SKM-1 treated with dmso at 0.1 percent for 144 hours (cell line): ENCODE results near the gene DLEC1.
"Not testable (repeated sequence)": the region's sequence is repeated elsewhere in the genome, so short reads cannot be mapped to it uniquely, and the experiment has no call there.

Source experiments
- DNase-seq: peaks from one replicate; lab custom pipeline; 2025; ENCODE audit not compliant: unreplicated experiment; lab: John Stamatoyannopoulos, UW

DLEC1 gene

DNA sequence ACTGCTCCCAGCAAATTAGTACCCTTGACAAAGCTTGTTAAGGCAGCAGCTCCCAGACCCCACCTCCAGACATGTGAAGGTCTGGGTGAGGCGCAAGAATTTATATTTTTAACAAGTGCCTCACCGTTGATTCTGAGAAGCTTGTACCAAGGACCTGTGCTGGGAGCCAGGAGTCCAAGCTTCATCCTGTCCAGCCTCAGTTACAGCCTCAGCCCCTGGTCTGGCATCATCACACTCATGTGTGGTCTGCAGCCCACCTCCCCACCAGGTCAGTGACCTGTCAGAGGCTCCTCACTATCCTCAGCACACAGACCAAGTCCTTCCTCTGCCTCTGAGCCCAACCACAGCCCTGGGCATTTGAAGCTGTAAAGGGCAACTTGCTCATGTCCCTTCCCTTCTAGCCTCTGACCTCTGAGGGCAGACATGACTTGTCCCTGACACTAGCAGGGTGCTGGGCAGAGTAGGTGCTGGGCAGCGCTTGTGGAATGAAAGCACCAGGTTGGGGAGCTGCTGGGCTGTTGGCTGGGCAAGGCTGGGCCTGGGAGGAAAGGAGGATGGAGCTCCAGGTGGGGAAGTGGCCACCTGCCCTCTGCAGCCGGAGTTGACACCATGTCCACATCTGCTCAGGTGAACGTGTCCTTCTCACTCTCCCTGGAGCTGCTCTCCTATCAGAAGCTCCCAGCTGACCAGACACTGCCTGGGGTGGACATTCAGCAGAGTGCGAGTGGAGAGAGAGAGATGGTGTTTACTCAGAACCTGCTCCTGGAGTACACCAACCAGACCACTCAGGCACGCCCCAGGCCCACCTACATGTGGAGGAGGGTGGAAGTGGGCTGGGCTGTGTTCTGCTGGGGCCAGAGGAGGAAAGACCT is 81.0 kb downstream of the DLEC1 start:
- no peak for DNase-seq

DNA sequence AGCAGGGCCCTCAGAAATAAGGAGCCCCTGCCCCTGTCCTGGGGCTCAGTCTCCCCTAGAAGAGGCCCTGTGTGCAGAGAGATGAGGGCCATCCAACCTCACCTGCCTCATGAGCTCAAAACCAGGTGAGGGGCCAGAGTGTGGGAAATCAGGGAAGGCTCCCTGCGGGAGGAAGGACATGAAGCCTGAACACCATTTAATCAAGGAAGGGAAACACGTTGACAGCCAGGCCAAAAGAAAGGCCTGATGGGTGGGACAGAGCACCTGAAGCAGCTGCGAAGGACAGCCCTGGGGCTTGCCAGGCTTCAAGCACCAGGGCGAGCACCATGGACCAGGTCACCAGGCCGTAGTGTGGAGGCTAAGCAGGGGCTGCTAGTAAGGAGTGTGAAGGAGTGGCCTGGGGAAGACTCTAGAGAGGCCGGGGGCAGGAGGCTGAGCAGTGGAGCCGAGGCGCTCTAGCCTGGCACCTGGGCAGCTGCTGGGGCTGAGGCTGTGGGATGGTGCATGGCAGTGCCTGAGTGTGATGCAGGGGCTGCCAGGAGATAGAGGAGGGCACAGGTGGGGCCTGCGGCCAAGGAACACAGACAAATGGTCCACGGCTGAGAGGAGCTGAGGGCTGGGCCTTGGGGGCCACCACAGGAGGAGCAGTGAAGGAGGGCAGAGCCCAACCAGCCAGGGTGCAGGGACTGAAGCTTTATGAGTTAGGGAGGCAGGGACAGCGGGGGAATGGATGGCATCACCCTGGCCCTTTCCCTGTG is 81.9 kb downstream of the DLEC1 start:
- no peak for DNase-seq

DNA sequence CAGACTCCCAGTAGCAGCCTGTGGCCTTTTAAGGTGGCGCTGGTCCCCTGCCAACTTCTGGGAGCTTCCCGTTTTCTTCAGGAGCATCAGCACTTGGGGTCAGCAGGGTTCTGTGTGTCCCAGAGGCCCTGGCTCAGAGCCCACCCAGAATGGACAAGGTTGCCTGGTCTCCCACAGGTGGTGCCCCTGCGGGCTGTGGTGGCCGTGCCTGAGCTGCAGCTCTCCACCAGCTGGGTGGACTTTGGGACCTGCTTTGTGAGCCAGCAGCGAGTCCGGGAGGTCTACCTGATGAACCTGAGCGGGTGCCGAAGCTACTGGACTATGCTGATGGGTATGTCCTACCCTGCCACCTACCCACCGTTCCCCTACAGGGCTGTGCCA is 82.4 kb downstream of the DLEC1 start:
- no peak for DNase-seq

DNA sequence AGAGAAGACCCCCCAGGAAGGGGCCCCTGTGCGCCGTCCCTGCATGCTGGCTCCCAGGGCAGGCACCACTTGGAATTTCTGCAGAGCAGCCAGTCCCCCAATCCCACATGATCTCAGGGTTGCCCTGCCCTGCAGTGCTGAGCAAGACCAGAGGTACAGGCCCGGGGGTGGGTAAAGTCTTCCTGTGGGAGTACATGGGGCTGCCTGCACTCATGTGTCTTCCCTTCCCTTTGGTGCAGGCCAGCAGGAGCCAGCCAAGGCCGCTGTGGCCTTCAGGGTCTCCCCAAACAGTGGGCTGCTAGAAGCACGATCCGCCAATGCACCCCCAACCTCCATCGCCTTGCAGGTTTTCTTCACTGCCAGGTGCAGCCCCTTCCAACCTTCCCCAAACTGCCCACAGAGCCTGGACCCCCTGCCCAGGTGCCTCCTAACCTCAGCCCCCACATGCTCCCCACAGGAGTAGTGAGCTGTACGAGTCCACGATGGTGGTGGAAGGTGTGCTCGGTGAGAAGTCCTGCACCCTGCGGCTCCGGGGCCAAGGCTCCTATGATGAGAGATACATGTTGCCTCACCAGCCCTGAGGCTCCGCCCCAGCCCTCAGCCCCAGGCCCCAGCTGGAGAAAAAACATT is 82.9 kb downstream of the DLEC1 start:
- DNase-seq, result no peak

DNA sequence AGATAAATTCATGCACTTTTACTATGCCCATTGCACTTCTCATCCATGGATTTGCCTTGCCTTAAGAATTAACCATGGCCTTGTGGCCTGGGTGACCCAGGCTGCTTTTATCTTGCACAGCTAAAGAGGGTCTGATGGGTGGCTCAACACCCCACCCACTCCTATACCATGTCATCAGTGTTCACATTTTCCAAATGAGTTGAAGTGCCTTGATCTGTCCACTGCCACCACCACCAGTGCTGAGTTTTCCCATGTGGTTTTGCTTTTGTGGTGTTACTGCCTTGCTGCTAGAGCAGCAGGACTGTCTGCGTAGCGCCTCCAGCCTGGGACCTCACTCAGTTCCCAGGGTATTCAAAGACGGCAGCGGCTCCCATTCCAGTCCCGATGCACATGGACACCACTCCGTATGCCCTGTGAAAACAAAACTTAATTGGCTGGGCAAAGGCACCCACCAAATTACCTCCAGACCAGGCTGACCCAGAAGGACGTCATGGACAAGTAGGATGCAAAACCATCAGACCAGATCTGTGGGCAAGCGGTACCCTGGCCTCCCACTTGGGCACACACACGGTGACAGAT is 83.8 kb downstream of the DLEC1 start:
- DNase-seq, result no peak

DNA sequence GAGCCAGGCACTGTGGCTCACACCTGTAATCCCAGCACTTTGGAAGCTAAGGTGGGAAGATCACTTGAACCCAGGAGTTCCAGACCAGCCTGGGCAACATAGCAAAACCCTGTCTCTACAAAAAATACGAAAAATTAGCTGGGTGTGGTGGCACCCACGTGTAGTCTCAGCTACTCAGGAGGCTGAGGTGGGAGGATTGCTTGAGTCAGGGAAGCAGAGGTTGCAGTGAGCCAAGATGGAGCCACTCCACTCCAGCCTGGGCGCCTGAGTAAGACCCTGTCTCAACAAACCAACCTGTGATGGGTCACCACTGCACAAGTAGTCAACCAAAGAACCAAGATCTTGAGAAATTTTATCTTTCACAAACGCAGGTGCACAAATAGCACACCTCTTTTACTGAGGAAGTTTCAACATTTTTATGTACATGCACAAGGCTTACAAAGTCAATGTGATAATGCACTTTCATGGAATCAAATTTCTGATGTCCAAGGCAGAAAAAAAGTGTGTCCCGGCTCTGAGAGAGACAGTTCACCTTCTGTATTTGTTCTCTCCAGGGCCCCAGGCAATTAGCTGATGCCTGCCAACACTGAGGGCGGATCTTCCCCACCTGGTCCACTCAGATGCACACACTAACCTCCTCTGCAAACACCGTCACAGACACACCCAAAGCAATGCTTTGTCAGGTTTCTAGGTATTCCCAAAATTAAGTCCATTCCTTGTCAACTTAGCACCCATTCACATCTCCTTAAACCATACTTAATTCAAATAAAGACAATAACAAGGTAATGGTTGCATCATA is 85.5 kb downstream of the DLEC1 start:
- no peak for DNase-seq

DNA sequence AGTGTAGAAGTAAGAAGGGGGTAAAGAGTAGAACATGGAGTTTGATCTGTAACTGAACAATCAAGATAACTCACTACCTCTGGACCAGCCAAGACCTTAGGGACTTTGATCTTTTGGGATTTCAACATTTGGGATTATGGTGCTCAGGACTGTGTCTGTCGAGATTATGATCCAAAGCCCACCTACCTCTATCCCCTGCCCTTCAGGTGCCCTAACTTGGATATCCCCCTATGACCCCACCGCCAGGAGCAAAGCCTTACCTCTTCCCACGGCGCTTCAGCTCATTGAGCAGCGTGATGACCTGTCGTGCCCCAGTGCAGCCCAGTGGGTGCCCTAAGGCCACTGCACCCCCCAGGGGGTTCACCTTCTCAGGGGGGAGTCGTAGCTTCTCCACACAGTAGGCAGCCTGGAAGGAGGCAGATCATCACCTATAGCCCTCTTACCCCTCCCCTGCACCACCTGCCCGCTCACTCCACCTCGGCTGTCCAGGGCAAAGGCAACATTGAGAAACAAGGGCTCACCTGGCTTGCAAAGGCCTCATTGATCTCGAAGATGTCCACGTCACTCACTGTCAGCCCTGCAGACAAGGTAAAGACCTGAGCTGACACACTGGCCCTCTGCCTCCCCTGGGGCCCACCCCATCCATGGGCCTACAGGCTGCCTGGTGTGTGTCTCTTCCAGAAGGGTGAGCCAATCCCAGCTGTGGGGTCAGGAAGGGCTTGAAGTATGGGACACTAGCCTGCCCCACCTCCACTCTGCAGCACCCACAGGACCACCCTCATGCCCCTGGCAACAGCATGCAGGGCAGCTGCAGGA is 86.5 kb downstream of the DLEC1 start:
- no peak for DNase-seq

DNA sequence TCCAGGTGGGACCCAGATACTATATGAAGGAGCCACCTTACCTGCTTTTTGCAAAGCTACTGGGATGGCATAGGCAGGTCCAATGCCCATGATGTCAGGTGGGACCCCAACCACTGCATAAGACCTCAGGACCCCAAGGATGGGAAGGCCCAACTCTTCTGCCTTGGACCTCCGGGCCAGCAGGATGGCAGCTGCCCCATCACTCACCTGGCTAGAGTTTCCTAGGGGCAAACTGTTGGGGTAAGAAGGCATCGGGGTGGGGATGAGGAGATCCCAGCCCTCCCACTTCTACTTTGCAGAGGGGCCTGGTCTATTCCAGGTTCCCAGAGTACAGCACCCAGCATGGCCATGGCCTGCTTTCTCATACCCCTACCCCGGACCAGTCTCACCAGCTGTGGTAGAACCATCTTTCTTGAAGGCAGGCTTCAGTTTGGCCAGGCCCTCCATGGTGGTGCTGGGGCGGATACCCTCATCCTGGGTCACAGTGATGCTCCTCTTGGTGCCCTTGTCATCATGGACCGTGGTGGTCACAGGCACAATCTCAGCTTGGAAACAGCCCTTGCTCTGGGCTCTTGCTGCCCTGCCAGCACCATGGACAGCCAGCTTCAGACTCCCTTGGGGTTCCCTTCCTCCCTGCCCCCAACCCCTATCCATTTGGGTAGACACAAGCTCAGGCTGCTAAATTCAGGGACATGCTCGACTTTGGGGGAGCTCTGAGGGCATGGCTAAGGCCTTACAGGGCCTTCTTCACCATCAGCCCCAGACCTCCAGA is 87.3 kb downstream of the DLEC1 start:
- no peak for DNase-seq

DNA sequence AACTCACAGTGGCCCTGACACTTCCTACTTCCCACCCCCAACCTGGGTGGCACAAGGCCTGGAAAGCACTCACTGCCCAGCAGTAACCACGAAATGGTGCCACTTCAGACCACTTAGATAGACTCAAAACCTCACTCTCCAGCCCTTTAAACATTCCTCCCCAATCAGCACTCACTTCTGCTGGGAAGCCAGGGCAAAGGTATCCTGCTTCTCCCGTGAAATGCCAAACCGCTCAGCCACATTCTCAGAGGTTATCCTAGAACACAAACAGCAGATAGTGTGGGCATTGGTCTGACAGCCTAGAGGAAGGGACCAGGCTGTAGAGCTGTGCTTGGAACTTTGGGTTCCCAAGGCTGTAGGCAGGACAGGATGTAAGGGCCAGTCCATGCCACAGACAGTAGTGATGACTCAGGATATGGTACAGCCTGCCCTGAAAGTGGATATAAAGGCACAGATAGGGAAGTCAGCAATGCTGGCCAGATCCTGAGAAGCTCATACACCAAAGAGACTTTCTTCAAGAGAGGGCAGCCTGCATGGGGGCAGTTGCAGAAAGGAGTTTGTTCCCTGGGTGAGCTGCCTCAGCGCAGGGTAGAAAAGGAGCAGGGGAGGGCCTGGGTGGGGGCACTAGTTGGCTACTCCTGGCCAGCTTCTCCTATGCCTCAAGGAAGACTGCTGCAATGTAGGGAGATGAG is 88.7 kb downstream of the DLEC1 start:
- no peak for DNase-seq

DNA sequence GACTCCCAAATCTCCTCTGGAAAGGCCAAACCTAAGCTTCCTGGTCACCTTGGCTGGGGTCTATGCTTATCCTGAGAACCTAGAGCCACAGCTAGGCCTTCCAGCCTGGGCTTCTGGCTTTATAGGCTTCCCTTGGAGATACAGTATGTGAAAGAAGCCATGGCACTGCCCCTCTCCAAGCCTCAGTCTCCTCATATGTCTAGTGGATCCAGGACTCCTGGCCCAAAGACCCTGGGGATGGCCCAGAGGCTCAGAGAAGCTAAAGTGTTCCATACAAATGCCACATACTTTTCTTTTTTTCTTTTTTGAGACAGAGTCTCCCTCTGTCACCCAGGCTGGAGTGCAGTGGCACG is 89.3 kb downstream of the DLEC1 start:
- DNase-seq, result no peak

DNA sequence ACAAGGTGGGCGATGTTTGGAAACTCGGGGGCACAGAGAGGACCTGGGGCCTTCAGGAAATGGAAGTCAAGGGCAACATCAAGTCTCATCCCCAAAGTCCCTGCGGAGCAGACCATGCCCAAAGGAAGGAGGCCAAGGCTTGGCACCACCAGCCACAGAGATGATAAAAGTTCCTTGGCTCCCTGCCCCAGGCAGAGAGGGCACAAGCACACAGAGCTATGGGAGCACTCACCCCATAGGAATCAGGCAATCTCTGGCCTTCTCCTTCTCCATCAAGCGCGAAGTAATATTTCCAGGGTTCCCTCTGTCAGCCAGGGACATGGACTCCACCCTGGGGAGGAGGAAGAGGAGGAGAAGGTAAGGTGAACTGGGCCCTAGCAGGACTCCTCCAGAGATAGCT is 90.0 kb downstream of the DLEC1 start:
- no peak for DNase-seq

DNA sequence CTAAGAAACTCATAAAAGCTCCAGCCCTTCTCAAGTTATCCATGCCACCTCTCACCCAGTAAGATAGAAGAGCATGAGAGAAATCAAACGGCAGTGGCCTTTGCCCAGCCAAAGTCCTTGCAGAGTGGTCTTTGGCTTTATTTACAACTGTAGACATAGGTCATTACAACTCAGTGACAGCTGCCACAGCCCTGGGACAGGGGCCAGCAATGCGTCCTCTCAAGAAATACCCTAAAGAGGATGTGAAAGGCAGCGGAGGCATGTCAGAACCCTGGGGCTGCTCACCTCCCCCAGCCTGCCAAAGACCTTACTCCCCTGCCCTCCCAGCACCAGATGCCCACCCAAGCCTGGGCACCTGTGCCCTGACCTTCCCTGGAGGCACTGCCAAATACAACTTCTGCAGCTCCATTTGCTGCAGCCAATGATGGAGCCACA is 91.6 kb downstream of the DLEC1 start:
- no peak for DNase-seq

DNA sequence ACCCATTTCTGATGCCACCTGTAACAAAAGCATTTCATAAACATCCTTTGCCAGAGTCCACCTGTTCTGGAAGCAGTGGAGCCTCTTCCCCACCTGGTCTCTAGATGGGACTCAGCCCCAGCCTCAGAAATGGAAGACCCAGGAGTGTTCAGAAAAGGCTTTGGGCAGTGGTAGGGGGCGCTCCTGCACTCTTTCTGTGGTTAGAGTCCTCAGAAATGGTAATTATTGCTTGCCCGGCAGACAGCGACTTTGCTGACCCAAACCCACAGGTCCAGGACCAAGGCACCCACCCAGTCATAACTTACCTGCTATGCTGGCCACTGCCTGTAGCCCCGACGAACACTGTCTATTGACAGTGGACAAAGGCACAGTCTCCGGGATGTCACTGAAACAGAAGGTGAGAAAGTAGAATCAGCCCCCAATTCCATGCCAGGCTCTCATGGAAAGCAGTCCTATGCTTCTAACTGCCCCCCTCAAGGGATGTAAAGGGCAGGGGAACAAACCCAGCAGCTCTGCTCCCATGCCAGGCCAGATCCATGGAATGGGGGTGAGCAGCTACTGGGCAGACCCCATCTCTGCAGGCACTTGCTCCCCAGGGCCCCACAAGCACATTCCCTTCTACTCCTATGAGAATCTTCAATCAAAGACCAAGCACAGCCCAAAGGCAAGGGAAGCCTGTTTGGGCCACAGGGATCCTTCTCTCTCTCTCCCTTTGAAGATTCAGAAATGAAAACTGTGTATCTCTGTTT is 92.8 kb downstream of the DLEC1 start:
- DNase-seq, result peak; percentile 59

DNA sequence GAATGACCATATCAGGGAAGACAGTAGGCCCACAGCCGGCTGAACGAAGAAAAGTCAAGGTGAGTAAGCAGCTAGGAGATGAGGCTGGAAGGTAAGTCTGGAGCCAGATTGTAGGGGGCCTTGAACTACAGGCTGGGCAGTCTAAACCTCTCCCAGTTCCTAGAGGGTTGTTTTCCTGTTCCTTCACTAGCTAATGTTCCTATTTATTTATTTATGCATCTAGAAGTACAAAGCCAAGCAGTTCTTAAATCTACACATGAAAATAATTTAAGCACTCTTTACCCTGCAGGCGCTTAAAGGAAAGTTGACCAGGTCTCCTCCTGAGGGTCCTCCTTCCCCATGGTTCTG is 94.2 kb downstream of the DLEC1 start:
- DNase-seq, result no peak

DNA sequence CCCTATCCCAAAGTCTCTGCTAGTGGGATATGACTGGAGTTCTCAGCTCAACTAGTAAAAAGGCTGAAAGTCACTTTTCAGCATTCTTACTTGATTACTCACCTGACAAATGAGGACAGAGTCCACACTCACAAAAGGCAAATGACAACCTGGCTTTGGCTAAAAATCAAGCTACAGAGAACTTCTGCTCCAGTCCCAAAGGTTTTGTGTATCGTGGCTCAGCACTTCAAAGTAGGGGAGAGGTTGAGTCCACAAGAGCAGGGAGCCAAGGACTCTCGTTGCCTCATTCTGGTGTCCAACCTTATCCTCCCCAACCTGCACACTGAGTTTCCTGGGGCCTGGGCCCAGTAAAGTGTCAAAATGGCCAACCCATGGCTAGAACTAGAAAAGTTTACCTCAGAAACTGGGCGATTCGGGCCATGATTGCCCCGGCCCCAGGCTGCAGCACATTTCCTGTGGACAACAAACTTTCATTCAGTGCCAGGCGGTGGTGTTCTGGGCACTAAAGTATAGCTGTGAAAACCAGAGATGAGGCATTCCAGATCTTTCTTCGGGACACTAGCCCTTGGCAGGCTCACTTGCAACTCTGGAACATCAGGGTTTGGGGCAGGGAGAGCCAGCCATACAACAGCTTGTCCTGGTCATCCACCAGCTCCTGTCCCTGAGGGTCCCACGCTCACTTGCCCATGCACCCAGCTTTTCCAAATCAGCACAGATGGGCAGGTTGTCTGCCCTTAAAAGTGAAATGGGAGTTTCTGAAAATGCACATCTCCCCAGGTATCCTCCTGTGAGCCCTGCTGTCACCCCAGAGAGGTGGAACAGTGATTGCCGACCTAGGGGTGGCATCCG is 94.8 kb downstream of the DLEC1 start:
- no peak for DNase-seq

DNA sequence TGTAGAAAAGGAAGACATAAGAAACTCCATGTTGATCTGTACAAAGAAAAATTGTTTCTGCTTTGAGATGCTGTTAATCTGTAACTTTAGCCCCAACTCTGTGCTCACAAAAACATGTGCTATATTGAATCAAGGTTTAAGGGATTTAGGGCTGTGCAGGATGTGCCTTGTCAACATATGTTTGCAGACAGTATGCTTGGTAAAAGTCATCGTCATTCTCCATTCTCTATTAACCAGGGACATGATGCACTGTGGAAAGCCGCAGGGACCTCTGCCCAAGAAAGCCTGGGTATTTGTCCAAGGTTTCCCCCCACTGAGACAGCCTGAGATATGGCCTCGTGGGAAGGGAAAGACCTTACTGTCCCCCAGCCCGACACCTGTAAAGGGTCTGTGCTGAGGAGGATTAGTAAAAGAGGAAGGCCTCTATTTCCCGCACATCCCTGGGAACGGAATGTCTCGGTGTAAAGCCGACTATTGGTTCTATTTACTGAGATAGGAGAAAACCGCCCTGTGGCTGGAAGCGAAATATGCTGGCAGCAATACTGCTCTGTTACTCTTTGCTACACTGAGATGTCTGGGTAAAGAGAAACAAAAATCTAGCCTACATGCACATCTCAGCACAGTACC is 95.6 kb downstream of the DLEC1 start:
- DNase-seq, result not testable (repeated sequence)
